Natural killer cell (primary cell): ENCODE measurements around the gene ADAMTS7. TPM values are rescaled to one million over a fixed set of nuclear protein-coding genes. Genes with fewer than 3 reads are reported as not detected.

Source experiments
- ATAC-seq, 3 donors: fragments of 150-1000 bp in 2 of 3; fragments of 200-7000 bp in 1 of 3; cut with Tn5 transposase; 1 replicate in 1 of 3; 2 replicates in 2 of 3; pipeline ENCODE4 v1.10.0; 2021; ENCODE audit warnings: mild to moderate bottlenecking in 2 of 3, moderate library complexity in 2 of 3
- DNase-seq, 2 donors: peaks; one replicate each; pipeline versions ENCODE4 v3.0.0 to v3.0.0-alpha.2; 2013 to 2021; ENCODE audit warnings: mixed read lengths in 1 of 2
- H3K27ac ChIP-seq: one replicate; pipeline ENCODE4 v1.5.1; 2013; ENCODE audit warnings: mild to moderate bottlenecking, low read length
- H3K27me3 ChIP-seq: one replicate; pipeline ENCODE4 v1.6.1; 2013; ENCODE audit warnings: low read length; ENCODE audit not compliant: control insufficient read depth, insufficient read depth
- H3K36me3 ChIP-seq: one replicate; pipeline ENCODE4 v1.6.1; 2013; ENCODE audit warnings: low read length; ENCODE audit not compliant: control insufficient read depth, insufficient read depth
- H3K4me1 ChIP-seq: one replicate; pipeline ENCODE4 v1.6.1; 2013; ENCODE audit warnings: low read length; ENCODE audit not compliant: control insufficient read depth, insufficient read depth
- H3K4me3 ChIP-seq: one replicate; pipeline ENCODE4 v1.5.1; 2013; ENCODE audit warnings: low read length
- H3K9me3 ChIP-seq: one replicate; pipeline ENCODE4 v1.6.1; 2013; ENCODE audit warnings: low read length; ENCODE audit not compliant: control insufficient read depth, insufficient read depth
- H3K27ac Mint-ChIP-seq, 2 donors: one replicate each; pipeline ENCODE4 v1.8.0; 2022; ENCODE audit warnings: mild to moderate bottlenecking in 2 of 2, mixed read lengths in 2 of 2, moderate library complexity in 1 of 2
- H3K27me3 Mint-ChIP-seq, 2 donors: one replicate each; pipeline ENCODE4 v1.8.0; 2022; ENCODE audit warnings: low read depth in 2 of 2, mixed read lengths in 2 of 2
- H3K36me3 Mint-ChIP-seq: one replicate; pipeline ENCODE4 v1.8.0; 2022; ENCODE audit warnings: mixed read lengths
- H3K4me1 Mint-ChIP-seq, 2 donors: one replicate each; pipeline ENCODE4 v1.8.0; 2022; ENCODE audit warnings: mixed read lengths in 2 of 2
- H3K4me3 Mint-ChIP-seq: one replicate; pipeline ENCODE4 v1.8.0; 2022; ENCODE audit warnings: mild to moderate bottlenecking, moderate library complexity, mixed read lengths
- H3K9me3 Mint-ChIP-seq, 2 donors: one replicate each; pipeline ENCODE4 v1.8.0; 2022; ENCODE audit warnings: mixed read lengths in 2 of 2
- WGBS: methylation state at CpG from one replicate; pipeline ENCODE4 v1.1.7; 2013; ENCODE audit warnings: missing lambda C conversion rate; ENCODE audit not compliant: insufficient coverage; 5-methylcytosine and 5-hydroxymethylcytosine counted together
- intact Hi-C: fragments of 100-400 bp; cut with micrococcal nuclease; formaldehyde crosslinking; loops from one replicate; pipeline ENCODE4 v1.14.2; 2022
- total RNA-seq, 4 donors: library from RNA; stranded (reverse); fragments of 120-200 nt in 1 of 4; gene quantifications; one replicate each; pipeline versions ENCODE4 v1.2.3 to v1.2.4, GENCODE V29; 2013 to 2022
- TF ChIP-seq, protein P1 (sequence below): fragments of 200-600 bp; IDR thresholded peaks from one replicate; pipeline ENCODE4 v1.8.0; 2022; ENCODE audit warnings: antibody characterized with exemption

Gene ADAMTS7
- total RNA-seq, 3 donors from 2014 or later (not counting 1 experiment from before 2014, with no cell fraction given): 0.10 to 0.16 TPM; not detected in 1

DNA sequence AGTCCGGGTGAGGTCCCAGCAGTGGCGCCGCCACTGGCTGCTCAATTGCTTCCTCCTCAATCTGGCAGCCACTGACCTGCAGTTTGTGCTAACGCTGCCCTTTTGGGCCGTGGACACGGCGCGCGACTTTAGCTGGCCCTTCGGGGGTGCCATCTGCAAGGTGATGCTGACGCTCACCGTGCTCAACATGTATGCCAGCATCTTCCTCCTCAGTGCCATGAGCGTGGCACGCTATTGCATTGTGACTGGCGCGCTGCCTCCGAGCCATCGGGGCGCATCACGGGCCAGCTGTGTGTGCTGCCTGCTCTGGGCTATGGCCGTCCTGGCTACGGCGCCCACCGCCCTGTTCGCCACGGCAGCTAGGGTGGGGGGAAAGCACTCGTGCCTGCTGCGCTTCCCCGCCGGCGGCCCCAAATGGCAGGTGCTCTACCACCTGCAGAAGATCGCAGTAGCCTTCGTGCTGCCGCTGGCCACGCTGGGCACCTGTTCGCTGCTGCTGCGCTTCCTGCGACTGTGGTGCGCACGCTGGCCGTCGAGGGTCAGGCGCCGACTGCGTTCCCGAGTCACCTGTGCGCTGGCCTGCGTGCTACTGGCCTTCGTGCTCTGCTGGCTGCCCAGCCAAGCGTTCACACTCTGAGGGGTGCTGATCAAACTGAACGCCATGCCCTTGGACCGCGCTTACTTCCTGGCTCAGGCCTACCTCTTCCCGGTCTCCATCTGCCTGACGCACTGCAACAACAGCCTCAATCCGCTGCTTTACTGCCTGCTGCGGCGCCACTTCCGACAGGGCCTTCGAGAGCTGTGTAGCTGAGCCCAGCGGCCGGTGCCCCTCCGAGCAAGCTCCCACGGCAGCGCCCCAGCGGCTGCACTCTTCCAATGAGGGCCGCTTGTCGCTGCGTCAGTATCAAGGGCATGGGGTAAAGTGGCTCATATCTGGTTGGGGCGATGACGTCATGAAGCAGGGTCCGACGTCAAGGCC, 20.3 kb upstream of the ADAMTS7 start:
- TF ChIP-seq, protein P1, sequence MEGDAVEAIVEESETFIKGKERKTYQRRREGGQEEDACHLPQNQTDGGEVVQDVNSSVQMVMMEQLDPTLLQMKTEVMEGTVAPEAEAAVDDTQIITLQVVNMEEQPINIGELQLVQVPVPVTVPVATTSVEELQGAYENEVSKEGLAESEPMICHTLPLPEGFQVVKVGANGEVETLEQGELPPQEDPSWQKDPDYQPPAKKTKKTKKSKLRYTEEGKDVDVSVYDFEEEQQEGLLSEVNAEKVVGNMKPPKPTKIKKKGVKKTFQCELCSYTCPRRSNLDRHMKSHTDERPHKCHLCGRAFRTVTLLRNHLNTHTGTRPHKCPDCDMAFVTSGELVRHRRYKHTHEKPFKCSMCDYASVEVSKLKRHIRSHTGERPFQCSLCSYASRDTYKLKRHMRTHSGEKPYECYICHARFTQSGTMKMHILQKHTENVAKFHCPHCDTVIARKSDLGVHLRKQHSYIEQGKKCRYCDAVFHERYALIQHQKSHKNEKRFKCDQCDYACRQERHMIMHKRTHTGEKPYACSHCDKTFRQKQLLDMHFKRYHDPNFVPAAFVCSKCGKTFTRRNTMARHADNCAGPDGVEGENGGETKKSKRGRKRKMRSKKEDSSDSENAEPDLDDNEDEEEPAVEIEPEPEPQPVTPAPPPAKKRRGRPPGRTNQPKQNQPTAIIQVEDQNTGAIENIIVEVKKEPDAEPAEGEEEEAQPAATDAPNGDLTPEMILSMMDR: no peak
- Histone ChIP-seq H3K4me3 (peak overlapping the region; percentile 50), H3K27me3 (no peaks in the 10 kb centered on the region), H3K27ac (no peak overlapping the region), H3K36me3 (no peaks in the 10 kb centered on the region), H3K9me3 (no peaks in the 10 kb centered on the region), H3K4me1 (peaks cover 12% of the 10 kb centered on the region)
- no peaks in the 10 kb centered on the region for H3K9me3 Mint-ChIP-seq
- peak overlapping the region; percentile 80 for H3K4me3 Mint-ChIP-seq
- no peak overlapping the region for H3K27ac Mint-ChIP-seq
- DNase-seq (no peak), ATAC-seq (no peak)
- H3K27me3 Mint-ChIP-seq: peaks cover 14 to 20% of the 10 kb centered on the region in 2 donors
- peaks cover 8 to 9% of the 10 kb centered on the region in 2 donors for H3K4me1 Mint-ChIP-seq
- WGBS: 85% methylated on average over 73 of the region's 73 CpGs
- H3K36me3 Mint-ChIP-seq: no peaks in the 10 kb centered on the region
- intact Hi-C loops: no loop called here

DNA sequence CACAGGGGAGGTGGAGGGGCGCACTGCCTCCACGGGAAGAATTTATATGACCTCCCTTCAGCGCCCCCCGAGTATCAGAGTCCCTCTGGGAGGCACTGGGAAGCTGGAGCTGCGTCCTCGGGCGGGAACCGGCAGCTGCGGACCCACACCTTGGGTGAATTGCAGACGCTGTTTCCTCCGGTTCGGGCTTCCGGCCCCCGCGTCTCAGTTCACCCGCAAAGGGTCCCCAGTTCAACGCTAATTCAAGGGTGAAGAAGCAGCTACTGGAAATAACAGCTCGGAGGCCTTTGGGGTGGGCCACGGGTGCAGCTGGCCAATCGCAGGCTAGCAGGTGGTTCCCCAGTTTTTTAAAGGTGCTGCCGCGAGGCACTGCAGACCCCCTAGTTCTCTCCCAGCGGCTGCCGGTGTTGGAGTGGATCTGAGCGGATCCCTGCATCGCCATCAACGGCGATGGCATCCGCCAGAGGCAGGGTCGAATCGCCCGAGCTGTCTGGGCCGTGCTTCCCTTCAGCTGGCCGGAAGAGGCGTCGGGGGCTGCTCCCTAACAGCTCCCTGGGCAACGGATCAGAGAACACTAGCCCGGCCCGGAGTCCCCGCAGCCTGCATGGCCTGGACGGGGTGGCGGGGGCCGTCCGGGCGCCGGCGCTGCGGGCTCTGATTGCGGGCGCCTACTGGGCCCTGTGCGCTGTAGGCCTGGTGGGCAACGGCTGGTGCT, 19.4 kb upstream of the ADAMTS7 start:
- peaks cover 8 to 9% of the 10 kb centered on the region in 2 donors for H3K4me1 Mint-ChIP-seq
- peak overlapping the region in 1 of 2 donors; percentile 51 for H3K27ac Mint-ChIP-seq
- WGBS: 21% methylated on average over 52 of the region's 52 CpGs
- Histone ChIP-seq H3K27ac (no peak overlapping the region), H3K36me3 (no peaks in the 10 kb centered on the region), H3K4me3 (peak overlapping the region; percentile 50), H3K4me1 (peaks cover 12% of the 10 kb centered on the region), H3K27me3 (no peaks in the 10 kb centered on the region), H3K9me3 (no peaks in the 10 kb centered on the region)
- TF ChIP-seq, protein P1: no peak
- peak; percentile 36 to 77 (median 58) for ATAC-seq
- intact Hi-C loops: no loop called here
- no peaks in the 10 kb centered on the region for H3K9me3 Mint-ChIP-seq
- H3K27me3 Mint-ChIP-seq: peaks cover 11 to 20% of the 10 kb centered on the region in 2 donors
- peak overlapping the region; percentile 80 for H3K4me3 Mint-ChIP-seq
- no peaks in the 10 kb centered on the region for H3K36me3 Mint-ChIP-seq
- DNase-seq: peak in 1 of 2 donors; percentile 33

DNA sequence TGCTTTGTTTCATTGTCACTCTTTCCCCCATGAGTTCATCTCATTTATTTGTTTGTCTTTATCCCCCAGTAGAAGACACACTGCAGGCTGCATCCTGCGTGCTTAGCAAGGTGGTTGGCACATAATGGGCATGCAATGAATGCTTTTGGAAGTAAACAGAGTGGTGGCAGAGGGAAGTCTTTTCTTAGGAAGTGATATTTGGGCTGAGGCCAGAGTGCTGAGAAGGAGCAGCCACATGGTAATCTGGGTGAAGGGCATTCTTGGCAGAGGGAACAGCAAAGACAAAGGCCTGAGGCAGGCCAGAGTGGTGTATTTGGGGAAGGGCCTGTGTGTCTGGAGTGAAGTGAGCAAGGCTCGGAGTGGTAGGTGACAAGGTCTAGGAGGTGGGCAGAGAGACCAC, 17.7 kb upstream of the ADAMTS7 start:
- DNase-seq (no peak), ATAC-seq (no peak)
- H3K27me3 ChIP-seq: no peaks in the 10 kb centered on the region
- no peaks in the 10 kb centered on the region for H3K36me3 ChIP-seq
- peaks cover 12% of the 10 kb centered on the region for H3K4me1 ChIP-seq
- H3K27ac ChIP-seq: no peak overlapping the region
- Mint-ChIP-seq H3K36me3 (no peaks in the 10 kb centered on the region), H3K4me1 (peaks cover 8 to 9% of the 10 kb centered on the region in 2 donors), H3K4me3 (peak overlapping the region; percentile 26), H3K9me3 (no peaks in the 10 kb centered on the region), H3K27ac (no peak overlapping the region), H3K27me3 (peaks cover 11 to 20% of the 10 kb centered on the region in 2 donors)
- no peaks in the 10 kb centered on the region for H3K9me3 ChIP-seq
- H3K4me3 ChIP-seq: no peak overlapping the region
- 100% methylated on average over 2 of the region's 2 CpGs for WGBS
- TF ChIP-seq, protein P1: no peak
- intact Hi-C loops: no loop called here
